GM18951 (cell line): ENCODE results near the gene CHST15.

ENCODE experiments used
- POLR2A ChIP-seq: IDR thresholded peaks from 4 replicates; pipeline ENCODE4 v1.6.1; 2011; ENCODE audit warnings: mild to moderate bottlenecking; ENCODE audit not compliant: insufficient read length, insufficient read depth; ENCODE audit errors: extremely low read depth
- in situ Hi-C: fragments of 300-500 bp; cut with MboI; formaldehyde crosslinking; loops from one replicate; pipeline ENCODE4 v1.12.0; 2022; ENCODE audit warnings: low sequenced_read_pairs, mixed read lengths, inconsistent platforms; ENCODE audit not compliant: unreplicated experiment

The CHST15 gene

GRCh38 chr10:124030492-124031110, 62.8 kb downstream of the CHST15 start:
- no peak for TF ChIP-seq POLR2A
- in situ Hi-C loops = no loop called here

GRCh38 chr10:124030061-124030460, 63.3 kb downstream of the CHST15 start:
- in situ Hi-C loops = no loop called here
- no peak for TF ChIP-seq POLR2A

- TF ChIP-seq POLR2A = no peak
- in situ Hi-C loops = no loop called here
Measured at GRCh38 chr10:124029559-124029958, 63.8 kb downstream of the CHST15 start.

- TF ChIP-seq POLR2A = no peak
- in situ Hi-C loops = no loop called here
Measured at GRCh38 chr10:124028700-124029480, 64.5 kb downstream of the CHST15 start.

- in situ Hi-C loops = no loop called here
- TF ChIP-seq POLR2A = no peak
Measured at GRCh38 chr10:124027651-124028050, 65.7 kb downstream of the CHST15 start.

GRCh38 chr10:124027031-124027611, 66.3 kb downstream of the CHST15 start:
- in situ Hi-C loops = no loop called here
- no peak for TF ChIP-seq POLR2A

GRCh38 chr10:124026589-124026939, 66.8 kb downstream of the CHST15 start:
- in situ Hi-C loops = no loop called here
- no peak for TF ChIP-seq POLR2A

GRCh38 chr10:124025660-124026588, 67.5 kb downstream of the CHST15 start:
- in situ Hi-C loops = no loop called here
- no peak for TF ChIP-seq POLR2A

GRCh38 chr10:124025152-124025551, 68.2 kb downstream of the CHST15 start:
- no peak for TF ChIP-seq POLR2A

GRCh38 chr10:124022066-124022465, 71.3 kb downstream of the CHST15 start:
- no peak for TF ChIP-seq POLR2A
- in situ Hi-C loops = no loop called here

More at GRCh38 chr10:124025152-124025551, 68.2 kb downstream of the CHST15 start:
- in situ Hi-C loops = no loop called here

GRCh38 chr10:124020981-124021815, 72.2 kb downstream of the CHST15 start:
- no peak for TF ChIP-seq POLR2A
- in situ Hi-C loops = no loop called here
